Measurements from ENCODE around the gene RPL10A.

DNA sequence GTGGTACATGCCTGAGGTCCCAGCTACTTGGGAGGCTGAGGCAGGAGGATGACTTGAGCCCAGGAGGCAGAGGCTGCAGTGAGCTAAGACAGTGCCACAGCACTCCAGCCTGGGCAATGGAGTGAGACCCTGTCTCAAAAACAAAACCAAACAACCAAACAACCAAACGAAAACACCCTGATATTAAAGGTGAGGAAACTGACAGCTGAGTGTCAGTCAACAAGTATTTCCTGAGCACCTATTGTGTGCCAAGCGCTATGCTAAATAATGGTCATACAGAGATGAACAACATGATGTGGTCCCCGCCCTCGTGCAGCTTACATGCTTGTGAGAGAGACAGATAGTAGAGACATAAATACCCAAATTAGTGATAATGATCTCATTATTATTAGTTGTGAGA, 46.4 kb downstream of the RPL10A start:
- no peak for TF ChIP-seq ZNF8 (CRISPR knock-in tag; IDR thresholded peaks at IDR 0.05)
- TF ChIP-seq, protein P1, sequence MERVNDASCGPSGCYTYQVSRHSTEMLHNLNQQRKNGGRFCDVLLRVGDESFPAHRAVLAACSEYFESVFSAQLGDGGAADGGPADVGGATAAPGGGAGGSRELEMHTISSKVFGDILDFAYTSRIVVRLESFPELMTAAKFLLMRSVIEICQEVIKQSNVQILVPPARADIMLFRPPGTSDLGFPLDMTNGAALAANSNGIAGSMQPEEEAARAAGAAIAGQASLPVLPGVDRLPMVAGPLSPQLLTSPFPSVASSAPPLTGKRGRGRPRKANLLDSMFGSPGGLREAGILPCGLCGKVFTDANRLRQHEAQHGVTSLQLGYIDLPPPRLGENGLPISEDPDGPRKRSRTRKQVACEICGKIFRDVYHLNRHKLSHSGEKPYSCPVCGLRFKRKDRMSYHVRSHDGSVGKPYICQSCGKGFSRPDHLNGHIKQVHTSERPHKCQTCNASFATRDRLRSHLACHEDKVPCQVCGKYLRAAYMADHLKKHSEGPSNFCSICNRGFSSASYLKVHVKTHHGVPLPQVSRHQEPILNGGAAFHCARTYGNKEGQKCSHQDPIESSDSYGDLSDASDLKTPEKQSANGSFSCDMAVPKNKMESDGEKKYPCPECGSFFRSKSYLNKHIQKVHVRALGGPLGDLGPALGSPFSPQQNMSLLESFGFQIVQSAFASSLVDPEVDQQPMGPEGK (CRISPR knock-in tag; IDR thresholded peaks at IDR 0.05; ENCODE audit: borderline replicate concordance), result no peak
- no peak for TF ChIP-seq ZFP30 (CRISPR knock-in tag; IDR thresholded peaks at IDR 0.05)
- no peak for TF ChIP-seq PPARA (CRISPR knock-in tag; IDR thresholded peaks at IDR 0.05; ENCODE audit: borderline replicate concordance)
- TF ChIP-seq, protein P2, sequence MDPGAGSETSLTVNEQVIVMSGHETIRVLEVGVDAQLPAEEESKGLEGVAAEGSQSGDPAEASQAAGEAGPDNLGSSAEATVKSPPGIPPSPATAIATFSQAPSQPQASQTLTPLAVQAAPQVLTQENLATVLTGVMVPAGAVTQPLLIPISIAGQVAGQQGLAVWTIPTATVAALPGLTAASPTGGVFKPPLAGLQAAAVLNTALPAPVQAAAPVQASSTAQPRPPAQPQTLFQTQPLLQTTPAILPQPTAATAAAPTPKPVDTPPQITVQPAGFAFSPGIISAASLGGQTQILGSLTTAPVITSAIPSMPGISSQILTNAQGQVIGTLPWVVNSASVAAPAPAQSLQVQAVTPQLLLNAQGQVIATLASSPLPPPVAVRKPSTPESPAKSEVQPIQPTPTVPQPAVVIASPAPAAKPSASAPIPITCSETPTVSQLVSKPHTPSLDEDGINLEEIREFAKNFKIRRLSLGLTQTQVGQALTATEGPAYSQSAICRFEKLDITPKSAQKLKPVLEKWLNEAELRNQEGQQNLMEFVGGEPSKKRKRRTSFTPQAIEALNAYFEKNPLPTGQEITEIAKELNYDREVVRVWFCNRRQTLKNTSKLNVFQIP (CRISPR knock-in tag; IDR thresholded peaks at IDR 0.05; ENCODE audit: borderline replicate concordance, low read depth), result no peak
- TF ChIP-seq TOX (CRISPR knock-in tag; IDR thresholded peaks at IDR 0.05; ENCODE audit: borderline replicate concordance), result no peak
- TF ChIP-seq ARNTL (CRISPR knock-in tag; IDR thresholded peaks at IDR 0.05; ENCODE audit: borderline replicate concordance, low read depth), result no peak
- no peak for TF ChIP-seq GLIS3 (CRISPR knock-in tag; IDR thresholded peaks at IDR 0.05)
- TF ChIP-seq ZNF565 (CRISPR knock-in tag; conservative IDR thresholded peaks at IDR 0.05; ENCODE audit: low read depth), result no peak

All from SK-N-SH treated with all-trans-retinoic acid at 6 μM for 48 hours (cell line).